Activated naive CD4-positive, alpha-beta T cell treated with anti-CD3 and anti-CD28 coated beads, Interleukin-2, amount 50 U/mL, for 16 hours (primary cell): ENCODE data around the gene CYTH2.
"Not testable (repeated sequence)": the region's sequence is repeated elsewhere in the genome, so short reads cannot be mapped to it uniquely, and the experiment has no call there.

ENCODE experiments used
- DNase-seq: peaks from one replicate; pipeline ENCODE4 v3.0.0-alpha.2; 2020

Gene CYTH2

DNA sequence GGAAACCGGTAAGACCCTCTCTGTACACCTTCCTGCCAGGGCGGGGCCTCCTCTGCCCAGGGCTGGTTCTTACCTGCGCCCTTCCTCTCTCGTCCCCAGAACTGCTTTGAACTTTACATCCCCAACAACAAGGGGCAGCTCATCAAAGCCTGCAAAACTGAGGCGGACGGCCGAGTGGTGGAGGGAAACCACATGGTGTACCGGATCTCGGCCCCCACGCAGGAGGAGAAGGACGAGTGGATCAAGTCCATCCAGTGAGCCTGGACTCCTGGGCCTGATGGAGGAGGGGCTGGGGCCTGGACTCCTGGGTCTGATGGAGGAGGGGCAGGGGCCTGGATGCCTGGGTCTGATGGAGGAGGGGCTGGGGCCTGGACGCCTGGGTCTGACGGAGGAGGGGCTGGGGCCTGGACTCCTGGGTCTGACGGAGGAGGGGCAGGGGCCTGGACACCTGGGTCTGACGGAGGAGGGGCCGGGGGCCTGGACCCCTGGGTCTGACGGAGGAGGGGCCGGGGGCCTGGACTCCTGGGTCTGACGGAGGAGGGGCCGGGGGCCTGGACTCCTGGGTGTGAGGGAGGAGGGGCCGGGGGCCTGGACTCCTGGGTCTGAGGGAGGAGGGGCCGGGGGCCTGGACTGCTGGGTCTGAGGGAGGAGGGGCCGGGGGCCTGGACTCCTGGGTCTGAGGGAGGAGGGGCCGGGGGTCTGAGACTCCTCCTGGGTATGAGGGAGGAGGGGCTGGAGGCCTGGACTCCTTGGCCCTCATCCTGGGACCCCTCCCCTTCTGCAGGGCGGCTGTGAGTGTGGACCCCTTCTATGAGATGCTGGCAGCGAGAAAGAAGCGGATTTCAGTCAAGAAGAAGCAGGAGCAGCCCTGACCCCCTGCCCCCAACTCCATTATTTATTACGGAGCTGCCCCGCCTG, 9.4 kb downstream of the CYTH2 start:
- no peak for DNase-seq

DNA sequence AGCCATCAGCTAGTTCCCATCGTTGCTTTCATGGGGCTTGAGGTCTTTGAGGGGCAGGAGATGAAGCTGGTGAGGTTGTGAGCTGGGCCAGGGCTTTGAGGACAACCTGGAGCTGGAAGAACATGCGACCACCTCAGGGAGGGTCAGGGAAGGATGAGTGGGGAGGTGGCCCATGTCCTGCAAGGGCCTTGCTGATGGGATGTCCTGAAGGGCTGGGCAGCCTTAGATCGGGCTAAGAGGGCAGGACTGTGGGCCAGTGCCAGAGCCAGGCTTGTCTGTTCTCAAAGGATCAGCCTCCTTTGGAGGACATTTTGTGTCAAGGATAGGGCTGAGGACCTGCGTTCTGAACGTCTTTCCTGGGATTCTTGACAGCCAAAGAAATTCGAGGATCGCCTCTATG, 10.5 kb downstream of the CYTH2 start:
- DNase-seq: no peak

DNA sequence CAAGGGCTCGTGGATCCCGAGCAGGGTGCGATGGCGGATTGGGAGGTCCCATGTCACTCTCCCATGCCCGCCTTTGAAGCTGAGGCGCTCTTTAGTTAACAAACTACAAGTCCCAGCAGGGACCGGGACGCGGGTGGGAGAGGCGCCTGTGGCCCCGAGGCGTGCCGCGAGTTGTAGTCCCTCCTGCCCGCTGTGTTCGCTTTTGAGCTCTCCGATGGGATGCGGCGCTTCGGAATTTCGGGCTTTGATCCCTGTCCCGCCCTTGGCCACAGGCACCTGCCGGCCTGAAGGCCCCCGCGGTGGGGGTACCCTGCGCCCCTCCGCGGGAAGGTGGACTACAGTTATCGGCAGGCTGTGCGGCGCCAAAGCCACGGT, 11.0 kb downstream of the CYTH2 start:
- DNase-seq: peak; percentile 57

DNA sequence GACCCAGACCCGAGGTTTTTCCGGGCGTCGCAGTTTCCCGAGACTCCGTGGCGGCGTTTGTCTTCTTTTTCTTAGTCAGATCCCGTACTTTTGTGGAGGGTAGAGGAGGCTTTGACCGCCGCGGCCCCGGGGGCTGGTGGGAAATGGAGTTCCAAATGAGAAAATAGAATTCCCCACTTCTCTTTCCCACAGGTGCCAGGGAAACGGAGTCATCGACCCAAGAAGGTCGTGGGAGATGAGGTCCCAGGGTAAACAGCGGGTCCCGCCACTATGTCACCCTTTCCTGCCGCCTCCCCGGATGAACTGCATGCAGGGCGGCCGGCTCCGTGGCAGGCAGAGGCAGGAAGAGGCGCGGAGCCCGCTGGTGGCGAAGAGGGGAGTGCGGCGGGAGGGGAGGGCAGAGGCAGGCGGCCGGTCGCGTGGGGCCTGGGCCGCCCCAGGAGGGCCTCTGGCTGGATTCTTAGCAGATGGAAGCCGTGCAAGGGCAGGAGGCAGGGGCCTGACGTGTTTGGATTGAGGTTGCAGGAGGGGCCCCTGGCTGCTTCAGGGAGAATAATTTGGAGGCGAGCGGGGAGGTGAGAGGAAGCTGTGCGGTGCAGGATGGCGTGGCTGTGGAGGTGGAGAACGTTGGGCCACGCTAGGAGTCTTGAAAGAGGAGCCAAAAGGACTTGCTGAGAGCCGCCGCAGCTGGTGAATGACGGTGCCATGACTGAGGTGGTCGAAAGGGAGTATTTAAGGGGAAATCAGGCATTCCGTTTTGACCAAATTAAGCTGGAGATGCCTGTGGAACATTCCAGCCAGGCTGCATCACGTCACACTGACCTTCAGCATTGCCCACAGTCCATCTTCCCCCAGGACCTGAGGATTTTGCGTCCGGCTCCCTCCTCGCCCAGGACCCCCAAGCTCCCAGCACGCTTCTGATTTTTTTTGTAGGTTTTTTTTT, 11.7 kb downstream of the CYTH2 start:
- peak; percentile 60 for DNase-seq

DNA sequence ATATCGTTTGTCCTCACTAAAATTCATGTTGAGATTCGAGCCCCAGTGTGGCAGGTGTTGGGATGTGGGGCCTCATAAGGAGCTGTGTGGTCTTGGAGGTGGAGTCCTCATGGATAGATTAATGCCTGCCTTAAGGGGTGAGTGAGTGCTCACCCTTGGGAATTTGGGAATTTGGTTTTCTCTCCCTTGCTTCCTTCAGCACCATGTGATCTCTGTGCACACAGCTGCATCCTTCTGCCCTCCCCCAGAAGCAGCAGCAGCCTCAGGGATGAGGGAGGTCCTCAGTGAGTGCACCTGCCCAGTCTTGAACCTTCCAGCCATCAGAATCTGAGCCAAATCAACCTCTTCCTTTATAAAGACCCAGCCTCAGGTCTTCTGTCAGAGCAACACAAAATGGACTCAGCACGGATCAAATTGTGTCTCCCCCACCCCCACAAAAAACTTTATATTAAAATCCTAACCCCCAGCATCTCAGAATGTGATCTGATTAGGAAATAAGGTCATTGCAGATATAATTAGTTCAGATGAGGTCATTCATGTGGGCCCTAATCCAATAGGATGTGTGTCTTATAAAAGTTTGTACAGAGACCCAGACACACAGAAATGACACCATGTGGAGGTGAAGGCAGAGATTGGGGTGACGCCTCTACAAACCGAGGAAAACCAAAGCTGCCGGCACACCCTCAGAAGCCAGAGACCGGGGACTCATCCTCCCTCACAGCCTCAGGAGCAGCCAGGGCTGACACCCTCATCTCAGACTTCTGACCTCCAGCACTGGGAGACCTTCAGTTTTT, 12.9 kb downstream of the CYTH2 start:
- DNase-seq: no peak

DNA sequence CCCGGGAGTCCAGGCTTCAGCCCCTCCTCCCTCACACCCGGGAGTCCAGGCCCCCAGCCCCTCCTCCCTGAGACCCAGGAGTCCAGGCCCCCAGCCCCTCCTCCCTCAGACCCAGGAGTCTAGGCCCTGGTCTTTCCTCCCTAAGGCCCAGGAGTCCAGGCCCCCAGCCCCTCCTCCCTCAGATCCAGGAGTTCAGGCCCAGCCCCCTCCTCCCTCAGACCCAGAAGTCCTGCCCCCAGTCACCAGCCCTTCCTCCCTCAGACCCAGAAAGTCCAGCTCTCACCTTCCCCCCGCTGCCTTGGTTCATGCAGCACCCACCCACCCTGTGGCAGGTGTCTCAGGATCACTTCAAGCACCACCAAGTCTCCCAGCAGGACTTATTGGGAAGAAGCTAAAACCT, 14.1 kb downstream of the CYTH2 start:
- no peak for DNase-seq

DNA sequence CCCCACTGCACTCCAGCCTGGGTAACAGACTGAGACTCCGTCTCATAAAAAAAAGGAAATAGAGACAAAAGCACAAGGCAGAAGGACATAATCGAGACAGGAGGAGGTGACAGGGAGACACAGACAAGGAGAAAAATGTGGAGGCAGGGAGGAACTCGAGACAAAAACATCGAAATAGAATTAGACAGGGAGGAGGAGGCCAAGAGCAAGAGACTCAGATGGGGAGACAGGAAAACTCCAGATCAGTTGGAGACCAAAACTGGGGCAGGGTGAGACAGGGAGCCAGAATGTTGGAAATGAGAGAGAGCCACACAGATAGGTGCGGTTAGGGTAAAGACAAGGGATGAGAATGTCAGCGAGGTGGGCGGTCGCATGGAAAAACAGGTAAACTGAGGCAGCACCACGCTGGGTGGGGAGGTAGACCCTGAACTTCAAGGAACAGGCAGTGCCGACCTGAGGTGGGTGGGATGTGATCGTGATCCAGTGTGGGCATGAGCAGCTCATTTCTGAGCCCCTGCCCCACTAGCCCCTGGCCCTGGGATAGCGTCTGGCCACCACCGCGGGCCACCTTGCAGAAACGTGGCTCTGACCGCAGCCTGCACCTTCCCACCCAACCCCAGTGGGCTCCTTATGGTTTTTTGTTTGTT, 15.2 kb downstream of the CYTH2 start:
- no peak for DNase-seq

DNA sequence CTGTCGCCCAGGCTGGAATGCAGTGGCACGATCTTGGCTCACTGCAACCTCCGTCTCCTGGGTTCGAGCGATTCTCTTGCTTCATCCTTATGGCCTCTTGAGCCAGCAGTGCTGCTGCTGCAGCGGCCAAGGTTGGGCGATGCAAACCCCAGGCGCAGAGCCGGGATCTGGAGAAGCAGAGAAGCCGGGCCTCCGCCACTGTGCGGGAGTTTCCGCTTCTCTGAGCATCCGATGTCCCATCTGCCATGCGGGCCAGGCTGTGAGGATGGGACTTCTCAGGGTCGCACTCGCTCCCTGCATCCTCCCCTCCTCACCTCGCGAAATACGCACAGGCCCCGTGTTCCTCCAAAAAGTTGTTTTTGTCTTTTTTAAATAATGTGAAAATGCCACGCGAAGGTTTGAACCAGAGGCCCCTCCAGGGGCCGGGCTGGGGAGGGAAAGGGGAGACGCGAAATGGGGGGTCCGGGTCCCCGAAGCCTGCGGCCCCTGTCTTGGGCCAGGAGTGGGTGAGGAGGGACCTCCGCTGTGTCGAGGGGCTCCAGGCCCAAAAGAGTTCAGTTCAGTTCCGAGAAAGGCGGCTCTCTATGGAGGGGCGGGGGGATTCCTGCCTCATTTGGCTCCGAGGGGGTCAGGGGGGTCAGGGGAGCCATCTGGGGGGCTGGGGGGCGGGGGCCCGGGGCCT, 15.9 kb downstream of the CYTH2 start:
- DNase-seq: no peak

DNA sequence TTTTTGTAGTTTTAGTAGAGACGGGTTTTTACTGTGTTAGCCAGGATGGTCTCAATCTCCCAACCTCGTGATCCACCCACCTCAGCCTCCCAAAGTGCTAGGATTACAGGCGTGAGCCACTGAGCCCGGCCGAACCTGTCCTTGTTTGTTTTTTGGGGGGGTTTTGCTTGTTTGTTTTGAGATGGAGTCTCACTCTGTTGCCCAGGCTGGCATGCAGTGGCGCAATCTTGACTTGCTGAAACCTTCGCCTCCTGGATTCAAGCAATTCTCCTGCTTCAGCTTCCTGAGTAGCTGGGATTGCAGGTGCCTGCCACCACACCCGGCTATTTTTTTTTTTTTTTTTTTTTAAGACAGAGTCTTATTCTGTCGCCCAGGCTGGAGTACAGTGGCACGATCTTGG, 17.5 kb downstream of the CYTH2 start:
- not testable (repeated sequence) for DNase-seq

DNA sequence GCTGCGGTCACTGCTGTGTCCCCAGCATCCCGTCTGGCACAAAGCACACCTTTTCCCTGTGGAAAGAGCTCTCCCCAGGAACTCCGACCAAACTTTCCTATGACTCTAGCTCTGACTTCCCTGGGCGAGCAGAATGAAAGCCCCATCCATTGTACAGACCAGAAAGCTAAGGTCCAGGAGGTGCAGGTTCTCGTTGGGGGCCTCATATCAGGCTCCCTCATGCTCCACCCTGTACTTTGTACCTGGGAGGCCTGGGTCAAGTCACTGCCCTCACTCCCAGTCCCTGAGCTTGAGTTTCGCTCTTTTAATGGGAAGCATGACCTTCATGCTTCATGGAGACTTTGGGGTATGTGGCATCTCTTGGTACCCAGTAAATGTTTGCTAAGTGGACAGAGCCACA, 18.4 kb downstream of the CYTH2 start:
- DNase-seq: no peak

DNA sequence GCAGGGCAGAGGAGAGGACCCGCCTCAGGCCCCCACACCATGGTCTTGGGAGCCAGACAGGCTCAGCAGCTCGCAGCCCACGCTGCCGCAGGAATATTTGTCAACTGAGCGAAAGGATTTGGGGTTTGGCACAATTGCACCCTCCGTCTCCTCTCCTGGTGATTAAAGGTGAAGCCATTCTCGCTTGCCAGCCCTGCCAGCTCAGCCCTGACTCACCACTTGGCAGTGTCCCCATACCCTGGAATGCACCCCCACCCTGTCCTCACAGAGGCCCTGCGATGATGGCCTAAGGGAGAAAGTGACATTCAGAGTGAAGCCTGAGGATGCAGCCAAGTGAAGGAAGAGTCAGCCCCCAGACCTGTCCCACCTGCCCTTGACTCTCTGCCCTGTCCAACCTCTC, 18.8 kb downstream of the CYTH2 start:
- DNase-seq: no peak

DNA sequence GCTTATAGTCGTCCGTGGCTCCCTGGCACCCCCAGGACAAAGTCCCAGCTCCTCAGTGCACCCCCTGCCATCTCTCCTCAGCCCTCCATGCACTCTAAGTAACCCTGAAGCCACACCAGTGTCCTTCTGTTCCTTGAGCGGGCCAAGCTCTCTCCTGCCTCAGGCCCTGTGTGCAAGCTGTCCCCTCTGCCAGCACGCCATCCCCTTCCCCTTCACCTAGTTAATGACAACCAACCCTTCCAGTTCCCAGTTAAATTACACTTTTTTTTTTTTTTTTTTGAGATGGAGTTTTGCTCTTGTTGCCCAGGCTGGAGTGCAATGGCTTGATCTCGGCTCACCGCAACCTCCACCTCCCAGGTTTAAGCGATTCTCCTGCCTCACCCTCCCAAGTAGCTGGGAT, 19.3 kb downstream of the CYTH2 start:
- not testable (repeated sequence) for DNase-seq

DNA sequence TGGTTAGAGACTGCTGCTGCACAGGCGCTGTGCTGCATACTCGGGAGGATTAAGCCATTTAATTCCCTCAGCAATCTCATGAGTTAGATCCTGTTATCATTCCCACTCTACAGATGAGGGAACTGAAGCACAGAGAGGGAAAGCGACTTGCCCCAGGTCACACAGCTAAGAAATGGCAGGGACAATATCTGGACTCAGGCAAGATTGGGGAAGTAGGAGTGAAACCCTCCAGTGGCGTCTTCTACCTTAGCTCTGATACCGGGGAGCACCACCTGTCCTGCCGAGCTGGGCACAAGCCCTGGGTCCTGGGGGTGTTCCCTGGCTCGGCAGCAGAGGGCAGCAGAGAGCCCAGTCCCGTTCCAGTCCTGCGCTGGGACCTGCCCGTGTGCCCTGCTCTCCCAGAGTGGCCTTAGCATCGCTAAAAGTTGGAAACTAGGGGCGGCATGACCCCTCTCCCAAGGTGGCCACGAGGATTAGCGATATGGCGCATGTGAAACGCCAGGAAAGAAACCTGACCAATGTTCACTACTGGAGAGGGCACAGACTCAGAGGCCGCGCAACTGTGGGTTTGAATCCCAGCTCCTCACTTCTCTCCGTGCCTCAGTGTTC, 20.5 kb downstream of the CYTH2 start:
- peak; percentile 83 for DNase-seq

DNA sequence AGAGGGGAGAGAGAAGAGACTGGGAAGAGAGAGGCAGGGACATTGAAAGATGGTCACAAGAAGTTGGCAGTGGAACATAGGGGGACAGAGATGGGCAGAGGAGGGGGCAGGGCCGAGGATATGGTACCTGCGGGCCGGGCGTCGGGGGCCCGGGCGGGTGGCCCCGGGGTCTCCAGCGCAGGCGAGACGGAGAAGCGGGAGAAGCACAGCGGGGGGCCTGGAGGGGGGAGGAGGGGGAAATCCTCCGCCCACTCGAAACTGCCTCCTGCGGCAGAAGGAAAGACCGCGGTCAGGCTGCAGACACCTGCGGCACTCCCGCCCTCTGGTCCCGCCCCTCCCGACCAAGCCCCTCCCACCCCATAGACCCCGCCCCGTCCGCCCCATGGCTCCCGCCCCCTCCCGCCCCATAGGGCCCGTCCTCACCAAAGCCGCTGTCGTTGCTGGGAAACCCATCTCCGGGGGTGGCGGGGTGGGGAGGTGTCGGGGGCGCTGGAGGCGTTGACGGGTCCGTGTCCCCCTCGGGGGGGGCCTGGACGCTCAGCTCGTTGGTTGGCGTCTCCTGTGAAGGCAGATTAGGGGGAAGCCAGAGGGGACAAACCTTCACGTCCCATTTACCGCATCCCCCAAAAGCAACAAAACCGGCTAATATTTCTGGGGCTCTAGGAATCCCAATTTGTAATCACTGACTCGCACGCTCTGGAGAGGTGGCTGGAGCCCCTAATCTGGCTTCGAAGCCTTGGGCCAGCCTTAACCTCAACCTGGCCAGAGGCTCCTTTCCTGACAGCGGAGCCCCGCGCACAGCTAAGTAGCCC, 22.0 kb downstream of the CYTH2 start:
- DNase-seq: peak; percentile 51

DNA sequence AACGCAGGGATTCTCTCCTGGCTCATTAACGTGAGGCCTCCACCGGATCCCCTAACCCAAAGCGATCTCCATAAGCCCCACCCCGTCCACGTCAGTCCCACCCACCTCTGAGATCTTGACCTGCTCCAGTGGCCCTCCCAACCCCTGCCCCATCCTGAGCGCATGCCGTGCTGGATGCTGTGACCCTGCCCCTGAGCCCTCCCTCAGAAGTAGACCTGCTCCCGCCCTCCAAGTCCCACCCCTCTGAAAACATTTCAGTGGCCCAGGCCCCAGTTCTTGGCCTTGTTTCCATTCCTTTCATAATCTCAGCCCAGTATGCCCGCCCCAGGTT, 22.6 kb downstream of the CYTH2 start:
- DNase-seq: no peak

DNA sequence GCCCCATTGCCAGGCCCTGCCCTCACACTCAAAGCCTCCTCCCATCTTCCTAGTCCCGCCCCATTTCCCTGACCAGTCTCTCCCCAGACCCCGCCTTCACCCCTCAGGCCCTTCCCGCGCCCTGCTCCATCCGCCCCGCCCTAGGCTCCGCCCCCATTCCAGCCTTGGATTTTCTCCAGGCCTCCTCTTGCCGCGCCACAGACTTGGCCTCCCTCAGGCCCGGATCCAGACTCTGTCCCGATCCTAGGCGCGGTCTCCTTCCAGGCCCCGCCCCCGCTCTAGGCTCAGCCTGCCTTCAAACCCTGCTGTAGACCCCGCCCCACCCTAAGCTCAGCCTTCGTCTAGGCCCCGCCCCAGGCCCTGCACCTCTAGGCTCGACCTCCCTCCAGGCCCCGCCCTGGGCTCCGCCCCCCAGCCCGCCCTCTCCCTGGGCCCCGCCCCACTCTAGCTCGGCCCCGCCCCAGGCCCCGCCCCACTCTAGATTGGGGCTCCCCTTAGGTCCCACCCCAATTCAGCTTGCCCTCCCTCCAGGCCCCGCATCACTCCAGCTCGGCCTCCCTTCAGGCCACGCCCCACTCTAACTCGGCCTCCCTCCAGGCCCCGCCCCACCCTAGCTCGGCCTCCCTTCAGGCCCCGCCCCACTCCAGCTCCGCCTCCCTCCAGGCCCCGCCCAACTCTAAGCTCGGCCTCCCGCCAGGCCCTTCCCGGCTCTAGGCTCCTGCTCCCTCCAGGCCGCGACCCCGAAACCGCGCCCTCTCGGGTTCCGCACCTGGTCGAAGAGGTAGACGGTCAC, 24.0 kb downstream of the CYTH2 start:
- peak; percentile 80 for DNase-seq

DNA sequence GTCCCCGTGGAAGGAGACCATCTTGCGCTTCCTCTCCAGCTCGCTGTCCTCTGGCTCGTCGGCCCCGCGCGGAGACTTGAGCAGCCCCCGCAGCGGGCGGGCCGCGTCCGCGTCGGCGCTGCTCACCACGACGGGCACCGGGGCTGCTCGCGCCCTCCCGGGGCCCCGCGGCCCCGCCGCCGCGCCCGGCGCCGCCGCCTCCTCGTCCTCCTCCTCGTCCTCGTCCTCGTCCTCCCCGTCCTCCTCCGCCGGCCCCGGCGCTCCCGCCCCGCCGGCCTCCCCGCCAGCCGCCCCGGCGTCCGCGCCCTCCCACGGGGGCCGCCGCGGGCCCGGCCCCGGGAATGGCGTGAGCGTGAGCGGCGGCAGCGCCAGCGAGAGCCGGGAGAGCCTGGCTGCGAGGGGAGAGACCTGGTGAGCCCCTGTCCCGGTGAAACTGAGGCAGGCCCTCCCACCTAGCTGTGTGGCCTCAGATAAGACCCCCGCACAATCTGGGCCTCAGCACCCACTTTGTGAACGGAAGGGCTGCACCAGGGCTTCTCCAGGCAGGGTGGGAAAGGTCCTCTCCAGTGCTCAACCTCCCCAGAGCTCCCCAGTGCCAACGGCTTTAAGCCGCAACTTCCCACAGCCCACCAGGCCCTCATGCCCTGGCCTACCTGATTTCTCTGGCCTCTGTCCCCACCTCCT, 24.7 kb downstream of the CYTH2 start:
- DNase-seq: no peak

DNA sequence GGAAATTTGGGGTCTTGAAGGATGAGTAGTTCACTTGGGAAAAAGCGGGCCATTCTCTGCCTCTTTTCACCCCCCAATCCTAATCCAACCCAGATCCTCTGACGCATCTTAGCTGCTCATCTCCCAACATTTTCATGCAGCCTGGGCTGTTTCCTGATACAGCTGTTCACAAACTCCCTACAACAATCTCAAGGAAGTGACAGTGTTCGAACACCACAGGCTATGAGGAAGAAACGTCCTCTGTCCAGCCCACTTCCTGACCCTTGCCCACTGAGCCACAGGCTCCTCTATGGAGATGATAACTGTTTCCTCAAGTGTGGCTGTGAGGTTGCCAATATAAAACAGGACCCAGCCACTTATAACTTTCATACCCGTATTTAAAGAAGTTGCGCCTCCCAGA, 26.2 kb downstream of the CYTH2 start:
- no peak for DNase-seq
